ENCODE results near the gene CLDN16.

DNA sequence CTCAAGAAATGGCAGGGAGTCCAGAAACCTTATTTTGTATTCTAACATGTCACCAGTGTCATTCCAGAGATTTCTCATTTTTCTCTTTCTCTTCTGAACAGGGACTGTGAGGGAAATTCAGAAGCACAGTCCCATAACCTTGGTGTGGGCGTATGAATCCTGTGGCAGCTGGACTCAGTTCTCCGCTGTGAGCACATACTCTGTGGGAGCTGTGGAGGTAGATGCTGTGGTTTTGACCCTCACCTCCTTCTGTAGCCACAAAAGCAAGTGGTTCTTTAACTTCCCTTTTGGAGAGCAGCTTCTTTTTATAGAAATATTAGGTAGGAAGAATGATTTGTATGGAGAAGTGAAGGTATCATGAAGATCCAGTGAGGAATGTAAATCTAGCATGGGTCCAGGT is 48.4 kb downstream of the CLDN16 start:
- TF ChIP-seq, protein P1, sequence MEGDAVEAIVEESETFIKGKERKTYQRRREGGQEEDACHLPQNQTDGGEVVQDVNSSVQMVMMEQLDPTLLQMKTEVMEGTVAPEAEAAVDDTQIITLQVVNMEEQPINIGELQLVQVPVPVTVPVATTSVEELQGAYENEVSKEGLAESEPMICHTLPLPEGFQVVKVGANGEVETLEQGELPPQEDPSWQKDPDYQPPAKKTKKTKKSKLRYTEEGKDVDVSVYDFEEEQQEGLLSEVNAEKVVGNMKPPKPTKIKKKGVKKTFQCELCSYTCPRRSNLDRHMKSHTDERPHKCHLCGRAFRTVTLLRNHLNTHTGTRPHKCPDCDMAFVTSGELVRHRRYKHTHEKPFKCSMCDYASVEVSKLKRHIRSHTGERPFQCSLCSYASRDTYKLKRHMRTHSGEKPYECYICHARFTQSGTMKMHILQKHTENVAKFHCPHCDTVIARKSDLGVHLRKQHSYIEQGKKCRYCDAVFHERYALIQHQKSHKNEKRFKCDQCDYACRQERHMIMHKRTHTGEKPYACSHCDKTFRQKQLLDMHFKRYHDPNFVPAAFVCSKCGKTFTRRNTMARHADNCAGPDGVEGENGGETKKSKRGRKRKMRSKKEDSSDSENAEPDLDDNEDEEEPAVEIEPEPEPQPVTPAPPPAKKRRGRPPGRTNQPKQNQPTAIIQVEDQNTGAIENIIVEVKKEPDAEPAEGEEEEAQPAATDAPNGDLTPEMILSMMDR (IDR thresholded peaks at IDR 0.05 in 2 of 3, conservative IDR thresholded peaks at IDR 0.05 in 1 of 3; ENCODE audit: borderline replicate concordance in 1 of 3, insufficient read depth in 1 of 3, low read depth in 2 of 3, low read length in 2 of 3) = no peak
- TF ChIP-seq POLR2A (IDR thresholded peaks at IDR 0.05; ENCODE audit: borderline replicate concordance, extremely low read depth, insufficient read depth, insufficient read length) (no peak), ZFX (IDR thresholded peaks at IDR 0.05) (no peak), EZH2 (IDR thresholded peaks at IDR 0.05) (no peak), CEBPB (IDR thresholded peaks at IDR 0.05; ENCODE audit: low read depth) (no peak), EZH2phosphoT487 (IDR thresholded peaks at IDR 0.05; ENCODE audit: borderline replicate concordance) (no peak), POLR2AphosphoS5 (IDR thresholded peaks at IDR 0.05; ENCODE audit: low read depth, low read length) (no peak), YY1 (IDR thresholded peaks at IDR 0.05; ENCODE audit: extremely low read depth, insufficient replicate concordance, low read depth, low read length) (no peak), RAD21 (IDR thresholded peaks at IDR 0.05; ENCODE audit: low read depth) (no peak), SIN3A (IDR thresholded peaks at IDR 0.05; ENCODE audit: low read depth) (no peak)
- TF ChIP-seq, protein P2, sequence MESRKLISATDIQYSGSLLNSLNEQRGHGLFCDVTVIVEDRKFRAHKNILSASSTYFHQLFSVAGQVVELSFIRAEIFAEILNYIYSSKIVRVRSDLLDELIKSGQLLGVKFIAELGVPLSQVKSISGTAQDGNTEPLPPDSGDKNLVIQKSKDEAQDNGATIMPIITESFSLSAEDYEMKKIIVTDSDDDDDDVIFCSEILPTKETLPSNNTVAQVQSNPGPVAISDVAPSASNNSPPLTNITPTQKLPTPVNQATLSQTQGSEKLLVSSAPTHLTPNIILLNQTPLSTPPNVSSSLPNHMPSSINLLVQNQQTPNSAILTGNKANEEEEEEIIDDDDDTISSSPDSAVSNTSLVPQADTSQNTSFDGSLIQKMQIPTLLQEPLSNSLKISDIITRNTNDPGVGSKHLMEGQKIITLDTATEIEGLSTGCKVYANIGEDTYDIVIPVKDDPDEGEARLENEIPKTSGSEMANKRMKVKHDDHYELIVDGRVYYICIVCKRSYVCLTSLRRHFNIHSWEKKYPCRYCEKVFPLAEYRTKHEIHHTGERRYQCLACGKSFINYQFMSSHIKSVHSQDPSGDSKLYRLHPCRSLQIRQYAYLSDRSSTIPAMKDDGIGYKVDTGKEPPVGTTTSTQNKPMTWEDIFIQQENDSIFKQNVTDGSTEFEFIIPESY (IDR thresholded peaks at IDR 0.05; ENCODE audit: extremely low read depth, insufficient replicate concordance, low read length) = no peak
- TF ChIP-seq, protein P3, sequence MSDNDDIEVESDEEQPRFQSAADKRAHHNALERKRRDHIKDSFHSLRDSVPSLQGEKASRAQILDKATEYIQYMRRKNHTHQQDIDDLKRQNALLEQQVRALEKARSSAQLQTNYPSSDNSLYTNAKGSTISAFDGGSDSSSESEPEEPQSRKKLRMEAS (IDR thresholded peaks at IDR 0.05) = no peak

All from HCT116 (cell line).